K562 (cell line): ENCODE results near the gene SETD3. TPM values are rescaled to one million over a fixed set of nuclear protein-coding genes. Genes with fewer than 3 reads are reported as not detected.

Experiments
- ATAC-seq: fragments of 200-7000 bp; cut with Tn5 transposase; 3 replicates; pipeline ENCODE4 v1.9.1; 2020; ENCODE audit warnings: moderate library complexity
- BruUV-seq: library from RNA; stranded (reverse); fragments of 400-500 nt; replicated peaks from 2 replicates; lab custom pipeline; 2021; lab: Mats Ljungman, UMichigan
- CTCF ChIA-PET: fragments of 300-600 bp; formaldehyde crosslinking; extraction: SDS; loops from one replicate; lab custom pipeline; 2021; ENCODE audit warnings: low intra/inter-chr PET ratio; lab: Yijun Ruan, JAX
- POLR2A ChIA-PET: fragments of 300-600, 350-650 bp; sonication (Branson Sonifier 250); formaldehyde crosslinking; extraction: SDS; loops from one replicate; lab custom pipeline; 2021; ENCODE audit warnings: antibody characterized with exemption, inconsistent platforms; lab: Yijun Ruan, JAX
- DNase-seq, 4 experiments: peaks; one replicate each; pipeline versions ENCODE4 v3.0.0 to v3.0.0-alpha.2; 2011 to 2018; ENCODE audit warnings: low spot score in 3 of 4, mixed read lengths in 3 of 4; ENCODE audit errors: extremely low read depth in 1 of 4
- FAIRE-seq: peaks from 2 replicates; lab custom pipeline; 2011; peaks lifted over from hg19 to GRCh38; lab: Jason Lieb, UNC
- H2AFZ ChIP-seq: 2 replicates; pipeline ENCODE4 v1.6.0; 2011; ENCODE audit warnings: low read depth, low read length, control low read depth, inconsistent platforms
- H3K27ac ChIP-seq: fragments of 200-600 bp; 3 replicates; pipeline ENCODE4 v1.8.0; 2011; ENCODE audit warnings: low read depth, mild to moderate bottlenecking, control low read depth, inconsistent platforms, low read length, moderate library complexity, mixed read lengths; ENCODE audit errors: extremely low read depth
- H3K27me3 ChIP-seq, 2 experiments: fragments of 300-600 bp in 1 of 2; 2 replicates in 1 of 2; 3 replicates in 1 of 2; pipeline versions ENCODE4 v1.6.0 to v1.8.0; 2011; ENCODE audit warnings: inconsistent platforms in 2 of 2, low read length in 2 of 2, mild to moderate bottlenecking in 1 of 2, mixed read lengths in 1 of 2, moderate library complexity in 1 of 2; ENCODE audit not compliant: control insufficient read depth in 2 of 2, insufficient read depth in 2 of 2
- H3K36me3 ChIP-seq: fragments of 300-600 bp; 3 replicates; pipeline ENCODE4 v1.8.0; 2011; ENCODE audit warnings: mild to moderate bottlenecking, low read length, inconsistent platforms; ENCODE audit not compliant: control insufficient read depth, insufficient read depth
- H3K4me1 ChIP-seq, 2 experiments: fragments of 200-600 bp in 1 of 2; replicated peaks in 1 of 2; 2 replicates in 1 of 2; 3 replicates in 1 of 2; pipeline versions ENCODE4 v1.5.1 to v1.8.0; 2011; ENCODE audit warnings: inconsistent platforms in 2 of 2, low read length in 2 of 2, mild to moderate bottlenecking in 1 of 2, mixed read lengths in 1 of 2, moderate library complexity in 1 of 2; ENCODE audit not compliant: control insufficient read depth in 2 of 2, insufficient read depth in 2 of 2
- H3K4me2 ChIP-seq: 2 replicates; pipeline ENCODE4 v1.6.1; 2011; ENCODE audit warnings: low read length, control low read depth, inconsistent platforms, mixed read lengths; ENCODE audit not compliant: insufficient read depth
- H3K4me3 ChIP-seq: fragments of 200-600 bp; sonication (generic), shearing (Covaris generic); 2 replicates; pipeline ENCODE4 v1.5.1; 2016; ENCODE audit warnings: control low read depth, inconsistent platforms
- H3K79me2 ChIP-seq: fragments of 200-600 bp; 3 replicates; pipeline ENCODE4 v1.8.0; 2011; ENCODE audit warnings: low read length, inconsistent platforms; ENCODE audit not compliant: control insufficient read depth, insufficient read depth
- H3K9ac ChIP-seq, 2 experiments: 2 replicates each; pipeline versions ENCODE4 v1.6.0 to v1.6.1; 2011; ENCODE audit warnings: low read depth in 2 of 2, low read length in 2 of 2, control low read depth in 1 of 2, inconsistent platforms in 1 of 2, mild to moderate bottlenecking in 1 of 2, mixed read lengths in 1 of 2; ENCODE audit not compliant: insufficient read depth in 1 of 2
- H3K9me1 ChIP-seq: one replicate; pipeline ENCODE4 v1.6.0; 2011; ENCODE audit warnings: inconsistent platforms, mild to moderate bottlenecking, low read length, moderate library complexity; ENCODE audit not compliant: control insufficient read depth, insufficient read depth
- H3K9me3 ChIP-seq: replicated peaks from 2 replicates; pipeline ENCODE4 v1.5.1; 2011; ENCODE audit warnings: low read depth, low read length, inconsistent platforms; ENCODE audit not compliant: control insufficient read depth, insufficient read depth
- H4K20me1 ChIP-seq: replicated peaks from 2 replicates; pipeline ENCODE4 v1.6.1; 2011; ENCODE audit warnings: low read length, inconsistent platforms, mixed read lengths; ENCODE audit not compliant: control insufficient read depth, insufficient read depth
- ARNT ChIP-seq, 2 experiments: fragments of 450-650 bp; IDR thresholded peaks; 2 replicates each; pipeline ENCODE4 v1.6.1; 2016; ENCODE audit warnings: mild to moderate bottlenecking in 1 of 2
- CBX1 ChIP-seq: sonication (generic); IDR thresholded peaks from 2 replicates; pipeline ENCODE4 v1.6.1; 2016; ENCODE audit warnings: antibody characterized with exemption, low read depth, mild to moderate bottlenecking
- DPF2 ChIP-seq: fragments of 450-650 bp; IDR thresholded peaks from 2 replicates; pipeline ENCODE4 v1.6.1; 2016
- FOXP1 ChIP-seq: sonication (generic); formaldehyde crosslinking; IDR thresholded peaks from 2 replicates; pipeline ENCODE4 v1.8.0; 2022; ENCODE audit warnings: mild to moderate bottlenecking, missing genetic modification reagents
- MAFF ChIP-seq: IDR thresholded peaks from 2 replicates; pipeline ENCODE4 v1.6.1; 2012; ENCODE audit warnings: low read length, improper control_type of control experiment
- POLR2H ChIP-seq: IDR thresholded peaks from 2 replicates; pipeline ENCODE4 v1.6.1; 2016; ENCODE audit warnings: missing genetic modification characterization, low read depth, mild to moderate bottlenecking, control low read depth, missing compliant biosample characterization, moderate library complexity
- TARDBP ChIP-seq: fragments of 450-650 bp; IDR thresholded peaks from 2 replicates; pipeline ENCODE4 v1.6.1; 2016
- TBL1XR1 ChIP-seq, 2 experiments: IDR thresholded peaks; 2 replicates each; pipeline ENCODE4 v1.6.1; 2012; ENCODE audit warnings: improper control_type of control experiment in 2 of 2, low read length in 2 of 2, mild to moderate bottlenecking in 1 of 2
- TGIF2 ChIP-seq: sonication (generic); formaldehyde crosslinking; IDR thresholded peaks from 2 replicates; pipeline ENCODE4 v1.8.1; 2022; ENCODE audit warnings: mild to moderate bottlenecking, missing genetic modification reagents, moderate library complexity
- TRIM24 ChIP-seq, 2 experiments: fragments of 450-650 bp; IDR thresholded peaks; 2 replicates each; pipeline ENCODE4 v1.6.1; 2016
- ZC3H11A ChIP-seq: IDR thresholded peaks from 2 replicates; pipeline ENCODE4 v1.6.1; 2012; ENCODE audit warnings: low read depth, low read length, improper control_type of control experiment
- ZFX ChIP-seq: sonication (generic); formaldehyde crosslinking; IDR thresholded peaks from 2 replicates; pipeline ENCODE4 v1.8.0; 2022; ENCODE audit warnings: mild to moderate bottlenecking, missing genetic modification reagents, moderate library complexity
- ZNF695 ChIP-seq: fragments of 450-650 bp; formaldehyde crosslinking; IDR thresholded peaks from 2 replicates; pipeline ENCODE4 v1.4.0; 2020; ENCODE audit warnings: mild to moderate bottlenecking, moderate library complexity
- ZNF707 ChIP-seq: fragments of 250-450 bp; sonication (Bioruptor Pico); conservative IDR thresholded peaks from 2 replicates; pipeline ENCODE4 v1.8.0; 2022; ENCODE audit warnings: inconsistent platforms, mild to moderate bottlenecking, moderate library complexity
- WGBS: fragments of 100-300 bp; shearing (Covaris generic); methylation state at CpG from one replicate; pipeline ENCODE4 v1.1.6; 2016; ENCODE audit warnings: low coverage, mixed read lengths; ENCODE audit not compliant: insufficient coverage; ENCODE audit errors: missing lambda C conversion rate; 5-methylcytosine and 5-hydroxymethylcytosine counted together
- in situ Hi-C: fragments of 300-500 bp; cut with MboI; formaldehyde crosslinking; loops from 4 replicates; pipeline ENCODE4 v1.15.0; 2018; ENCODE audit warnings: inconsistent platforms, mixed read lengths
- intact Hi-C: fragments of 100-400 bp; cut with micrococcal nuclease; formaldehyde crosslinking; loops from 2 replicates; pipeline ENCODE4 v1.14.2; 2022
- polyA plus RNA-seq, 8 experiments: library from polyadenylated mRNA; depleted of rRNA in 4 of 8; stranded (reverse) in 5 of 8; unstranded in 3 of 8; fragments of >200 nt; fragmentation: Nextera tagmentation in 2 of 8; fragmentation: Illumina TruSeq in 1 of 8; extraction: Ambion mirVana in 2 of 8; extraction: Trizol in 1 of 8; gene quantifications; 2 replicates each; pipeline versions ENCODE4 v1.2.1 to v1.2.3, GENCODE V29; 2011 to 2014; ENCODE audit warnings: inconsistent platforms in 1 of 8, missing spikeins in 1 of 8
- total RNA-seq, 7 experiments: library from RNA; depleted of rRNA in 6 of 7; stranded (reverse); fragments of >200 nt in 6 of 7; fragmentation: Illumina TruSeq in 2 of 7; extraction: Trizol in 2 of 7; gene quantifications; 2 replicates each; pipeline versions ENCODE4 v1.2.1 to v1.2.3, GENCODE V29; 2011 to 2021; ENCODE audit warnings: low replicate concordance in 1 of 7
- TF ChIP-seq, protein P1 (sequence below), 2 experiments: fragments of 450-650 bp; IDR thresholded peaks; 2 replicates each; pipeline ENCODE4 v1.6.1; 2016
- TF ChIP-seq, protein P2 (sequence below), 2 experiments: fragments of 450-650 bp in 1 of 2; IDR thresholded peaks; 2 replicates each; pipeline ENCODE4 v1.6.1; 2011 to 2017; ENCODE audit warnings: low read depth in 2 of 2, antibody characterized with exemption in 1 of 2, borderline replicate concordance in 1 of 2, low read length in 1 of 2, mild to moderate bottlenecking in 1 of 2, mixed read lengths in 1 of 2; ENCODE audit not compliant: control insufficient read depth in 1 of 2
- TF ChIP-seq, protein P3 (sequence below): fragments of 450-650 bp; formaldehyde crosslinking; IDR thresholded peaks from 2 replicates; pipeline ENCODE4 v1.4.0; 2020; ENCODE audit warnings: mild to moderate bottlenecking, mixed read lengths
- TF ChIP-seq, protein P4 (sequence below): IDR thresholded peaks from 2 replicates; pipeline ENCODE4 v1.6.1; 2011; ENCODE audit not compliant: insufficient read length; ENCODE audit errors: extremely low read depth

The SETD3 gene
- total and polyA plus RNA-seq, 9 of the 15 experiments (the other 6 are each of a cell fraction or from before 2014, with no cell fraction given): 8.5 to 35.9 (median 26.5) TPM

DNA sequence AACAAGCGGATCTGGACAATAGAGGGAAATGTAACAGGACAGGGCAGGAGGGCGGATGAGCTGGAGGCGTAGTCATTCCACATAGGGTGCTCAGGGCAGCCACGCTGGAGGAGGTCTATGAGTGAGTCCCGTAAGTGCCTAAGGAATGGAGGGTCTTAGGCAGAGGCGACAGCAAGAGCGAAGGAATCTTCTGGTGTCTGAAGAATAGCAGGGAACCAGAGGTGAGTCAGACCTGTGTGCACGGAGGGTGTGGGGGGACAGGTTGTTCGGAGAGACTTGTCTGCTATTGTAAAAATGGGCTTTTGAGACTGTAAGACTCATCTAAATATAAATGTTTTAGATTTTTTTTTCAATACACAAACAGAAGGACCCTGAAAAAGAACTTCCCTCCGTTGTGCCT, 70.6 kb downstream of the SETD3 start (continued):
- TF ChIP-seq ZNF707 (no peak), MAFF (no peak)

DNA sequence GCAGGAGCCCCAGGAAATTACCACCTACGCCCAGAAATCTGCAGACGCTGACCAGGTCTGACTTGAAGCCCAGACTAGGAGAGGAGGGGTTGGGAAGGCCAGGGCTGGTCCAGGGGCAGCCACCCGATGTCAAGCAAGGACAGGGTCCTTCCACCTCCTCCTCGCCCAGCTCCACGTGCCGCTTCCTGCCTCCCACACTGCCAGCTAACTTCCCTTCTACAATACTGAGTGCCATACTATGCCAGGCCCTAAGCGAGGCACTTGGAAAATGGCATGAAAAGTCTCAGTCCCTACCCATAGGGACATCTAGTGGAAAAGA, 71.7 kb downstream of the SETD3 start:
- no peak overlapping the region for H3K4me3 ChIP-seq
- no peak overlapping the region for H3K27ac ChIP-seq
- DNase-seq (no peak), FAIRE-seq (no peak), ATAC-seq (no peak)
- no peak overlapping the region for H3K4me2 ChIP-seq
- CTCF ChIA-PET: no interaction called here
- no TSS peak for BruUV-seq
- intact Hi-C loops: no loop called here
- no peaks in the 10 kb centered on the region for H3K9me1 ChIP-seq
- WGBS: 91% methylated on average over 4 of the region's 7 CpGs
- H3K9ac ChIP-seq: no peak overlapping the region
- in situ Hi-C loops: no loop called here
- no peaks in the 10 kb centered on the region for H3K27me3 ChIP-seq
- H3K36me3 ChIP-seq: peaks cover 29% of the 10 kb centered on the region; the same call in 2 of the 3 replicates
- POLR2A ChIA-PET: no interaction called here
- no peaks in the 10 kb centered on the region for H3K9me3 ChIP-seq
- no peaks in the 10 kb centered on the region for H3K4me1 ChIP-seq
- H2AFZ ChIP-seq: no peak overlapping the region
- no peaks in the 10 kb centered on the region for H3K79me2 ChIP-seq
- no peaks in the 10 kb centered on the region for H4K20me1 ChIP-seq
- TF ChIP-seq, protein P1, sequence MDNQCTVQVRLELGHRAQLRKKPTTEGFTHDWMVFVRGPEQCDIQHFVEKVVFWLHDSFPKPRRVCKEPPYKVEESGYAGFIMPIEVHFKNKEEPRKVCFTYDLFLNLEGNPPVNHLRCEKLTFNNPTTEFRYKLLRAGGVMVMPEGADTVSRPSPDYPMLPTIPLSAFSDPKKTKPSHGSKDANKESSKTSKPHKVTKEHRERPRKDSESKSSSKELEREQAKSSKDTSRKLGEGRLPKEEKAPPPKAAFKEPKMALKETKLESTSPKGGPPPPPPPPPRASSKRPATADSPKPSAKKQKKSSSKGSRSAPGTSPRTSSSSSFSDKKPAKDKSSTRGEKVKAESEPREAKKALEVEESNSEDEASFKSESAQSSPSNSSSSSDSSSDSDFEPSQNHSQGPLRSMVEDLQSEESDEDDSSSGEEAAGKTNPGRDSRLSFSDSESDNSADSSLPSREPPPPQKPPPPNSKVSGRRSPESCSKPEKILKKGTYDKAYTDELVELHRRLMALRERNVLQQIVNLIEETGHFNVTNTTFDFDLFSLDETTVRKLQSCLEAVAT (IDR thresholded peaks at IDR 0.05): no peak
- TF ChIP-seq, protein P2, sequence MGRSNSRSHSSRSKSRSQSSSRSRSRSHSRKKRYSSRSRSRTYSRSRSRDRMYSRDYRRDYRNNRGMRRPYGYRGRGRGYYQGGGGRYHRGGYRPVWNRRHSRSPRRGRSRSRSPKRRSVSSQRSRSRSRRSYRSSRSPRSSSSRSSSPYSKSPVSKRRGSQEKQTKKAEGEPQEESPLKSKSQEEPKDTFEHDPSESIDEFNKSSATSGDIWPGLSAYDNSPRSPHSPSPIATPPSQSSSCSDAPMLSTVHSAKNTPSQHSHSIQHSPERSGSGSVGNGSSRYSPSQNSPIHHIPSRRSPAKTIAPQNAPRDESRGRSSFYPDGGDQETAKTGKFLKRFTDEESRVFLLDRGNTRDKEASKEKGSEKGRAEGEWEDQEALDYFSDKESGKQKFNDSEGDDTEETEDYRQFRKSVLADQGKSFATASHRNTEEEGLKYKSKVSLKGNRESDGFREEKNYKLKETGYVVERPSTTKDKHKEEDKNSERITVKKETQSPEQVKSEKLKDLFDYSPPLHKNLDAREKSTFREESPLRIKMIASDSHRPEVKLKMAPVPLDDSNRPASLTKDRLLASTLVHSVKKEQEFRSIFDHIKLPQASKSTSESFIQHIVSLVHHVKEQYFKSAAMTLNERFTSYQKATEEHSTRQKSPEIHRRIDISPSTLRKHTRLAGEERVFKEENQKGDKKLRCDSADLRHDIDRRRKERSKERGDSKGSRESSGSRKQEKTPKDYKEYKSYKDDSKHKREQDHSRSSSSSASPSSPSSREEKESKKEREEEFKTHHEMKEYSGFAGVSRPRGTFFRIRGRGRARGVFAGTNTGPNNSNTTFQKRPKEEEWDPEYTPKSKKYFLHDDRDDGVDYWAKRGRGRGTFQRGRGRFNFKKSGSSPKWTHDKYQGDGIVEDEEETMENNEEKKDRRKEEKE (IDR thresholded peaks at IDR 0.05; ENCODE audit: borderline replicate concordance in 1 of 2, control insufficient read depth in 1 of 2, low read depth in 2 of 2, low read length in 1 of 2): no peak
- TF ChIP-seq, protein P3, sequence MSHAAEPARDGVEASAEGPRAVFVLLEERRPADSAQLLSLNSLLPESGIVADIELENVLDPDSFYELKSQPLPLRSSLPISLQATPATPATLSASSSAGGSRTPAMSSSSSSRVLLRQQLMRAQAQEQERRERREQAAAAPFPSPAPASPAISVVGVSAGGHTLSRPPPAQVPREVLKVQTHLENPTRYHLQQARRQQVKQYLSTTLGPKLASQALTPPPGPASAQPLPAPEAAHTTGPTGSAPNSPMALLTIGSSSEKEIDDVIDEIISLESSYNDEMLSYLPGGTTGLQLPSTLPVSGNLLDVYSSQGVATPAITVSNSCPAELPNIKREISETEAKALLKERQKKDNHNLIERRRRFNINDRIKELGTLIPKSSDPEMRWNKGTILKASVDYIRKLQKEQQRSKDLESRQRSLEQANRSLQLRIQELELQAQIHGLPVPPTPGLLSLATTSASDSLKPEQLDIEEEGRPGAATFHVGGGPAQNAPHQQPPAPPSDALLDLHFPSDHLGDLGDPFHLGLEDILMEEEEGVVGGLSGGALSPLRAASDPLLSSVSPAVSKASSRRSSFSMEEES: no peak
- TF ChIP-seq, protein P4, sequence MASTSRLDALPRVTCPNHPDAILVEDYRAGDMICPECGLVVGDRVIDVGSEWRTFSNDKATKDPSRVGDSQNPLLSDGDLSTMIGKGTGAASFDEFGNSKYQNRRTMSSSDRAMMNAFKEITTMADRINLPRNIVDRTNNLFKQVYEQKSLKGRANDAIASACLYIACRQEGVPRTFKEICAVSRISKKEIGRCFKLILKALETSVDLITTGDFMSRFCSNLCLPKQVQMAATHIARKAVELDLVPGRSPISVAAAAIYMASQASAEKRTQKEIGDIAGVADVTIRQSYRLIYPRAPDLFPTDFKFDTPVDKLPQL: no peak
- TF ChIP-seq ARNT (IDR thresholded peaks at IDR 0.05): no peak
- TF ChIP-seq ZFX: no peak
- no peak for TF ChIP-seq DPF2
- no peak for TF ChIP-seq ZC3H11A
- no peak for TF ChIP-seq TGIF2 (CRISPR knock-in tag)
- no peak for TF ChIP-seq CBX1
- no peak for TF ChIP-seq FOXP1 (CRISPR knock-in tag)
- no peak for TF ChIP-seq TBL1XR1 (IDR thresholded peaks at IDR 0.05; ENCODE audit: low read length in 2 of 2)
- TF ChIP-seq ZNF695 (CRISPR knock-in tag): no peak
- TF ChIP-seq TARDBP: no peak
- TF ChIP-seq TRIM24 (IDR thresholded peaks at IDR 0.05): no peak
- no peak for TF ChIP-seq POLR2H
